ENCODE data around the gene DCDC2C. TPM values are rescaled to one million over a fixed set of nuclear protein-coding genes. Genes with fewer than 3 reads are reported as not detected.

Gene DCDC2C
- polyA plus RNA-seq, 1 of the 3 experiments (the other 2 are of a cell fraction): not detected

GRCh38 chr2:3876685-3877084, 173.3 kb downstream of the DCDC2C start:
- TF ChIP-seq, protein P1, sequence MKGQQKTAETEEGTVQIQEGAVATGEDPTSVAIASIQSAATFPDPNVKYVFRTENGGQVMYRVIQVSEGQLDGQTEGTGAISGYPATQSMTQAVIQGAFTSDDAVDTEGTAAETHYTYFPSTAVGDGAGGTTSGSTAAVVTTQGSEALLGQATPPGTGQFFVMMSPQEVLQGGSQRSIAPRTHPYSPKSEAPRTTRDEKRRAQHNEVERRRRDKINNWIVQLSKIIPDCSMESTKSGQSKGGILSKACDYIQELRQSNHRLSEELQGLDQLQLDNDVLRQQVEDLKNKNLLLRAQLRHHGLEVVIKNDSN (IDR thresholded peaks at IDR 0.05; ENCODE audit: borderline replicate concordance, low read depth): no peak
- no peak for TF ChIP-seq MXI1 (IDR thresholded peaks at IDR 0.05; ENCODE audit: low read depth, low read length)
- TF ChIP-seq RXRA (IDR thresholded peaks at IDR 0.05; ENCODE audit: borderline replicate concordance, low read depth): no peak
- TF ChIP-seq NFIC (IDR thresholded peaks at IDR 0.05; ENCODE audit: borderline replicate concordance): no peak
- TF ChIP-seq FOXM1 (IDR thresholded peaks at IDR 0.05; ENCODE audit: low read depth): no peak
- TF ChIP-seq, protein P2, sequence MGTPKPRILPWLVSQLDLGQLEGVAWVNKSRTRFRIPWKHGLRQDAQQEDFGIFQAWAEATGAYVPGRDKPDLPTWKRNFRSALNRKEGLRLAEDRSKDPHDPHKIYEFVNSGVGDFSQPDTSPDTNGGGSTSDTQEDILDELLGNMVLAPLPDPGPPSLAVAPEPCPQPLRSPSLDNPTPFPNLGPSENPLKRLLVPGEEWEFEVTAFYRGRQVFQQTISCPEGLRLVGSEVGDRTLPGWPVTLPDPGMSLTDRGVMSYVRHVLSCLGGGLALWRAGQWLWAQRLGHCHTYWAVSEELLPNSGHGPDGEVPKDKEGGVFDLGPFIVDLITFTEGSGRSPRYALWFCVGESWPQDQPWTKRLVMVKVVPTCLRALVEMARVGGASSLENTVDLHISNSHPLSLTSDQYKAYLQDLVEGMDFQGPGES (IDR thresholded peaks at IDR 0.05; ENCODE audit: low read depth, low read length): no peak
- TF ChIP-seq, protein P3, sequence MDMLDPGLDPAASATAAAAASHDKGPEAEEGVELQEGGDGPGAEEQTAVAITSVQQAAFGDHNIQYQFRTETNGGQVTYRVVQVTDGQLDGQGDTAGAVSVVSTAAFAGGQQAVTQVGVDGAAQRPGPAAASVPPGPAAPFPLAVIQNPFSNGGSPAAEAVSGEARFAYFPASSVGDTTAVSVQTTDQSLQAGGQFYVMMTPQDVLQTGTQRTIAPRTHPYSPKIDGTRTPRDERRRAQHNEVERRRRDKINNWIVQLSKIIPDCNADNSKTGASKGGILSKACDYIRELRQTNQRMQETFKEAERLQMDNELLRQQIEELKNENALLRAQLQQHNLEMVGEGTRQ (IDR thresholded peaks at IDR 0.05; ENCODE audit: borderline replicate concordance, low read depth, low read length): no peak
- TF ChIP-seq SMC3 (IDR thresholded peaks at IDR 0.05; ENCODE audit: low read depth, low read length): no peak
- TF ChIP-seq SIN3A (IDR thresholded peaks at IDR 0.05; ENCODE audit: borderline replicate concordance, low read depth, low read length): no peak
- TF ChIP-seq POLR2AphosphoS5 (IDR thresholded peaks at IDR 0.05; ENCODE audit: low read depth, low read length): no peak
- no peak for TF ChIP-seq EZH2phosphoT487 (IDR thresholded peaks at IDR 0.05; ENCODE audit: borderline replicate concordance, low read depth)
- Histone ChIP-seq H3K79me2 (ENCODE audit: insufficient read depth) (no peaks in the 10 kb centered on the region), H4K20me1 (ENCODE audit: insufficient read depth) (no peaks in the 10 kb centered on the region), H3F3A (replicated peaks; ENCODE audit: insufficient read depth) (no peaks in the 10 kb centered on the region), H3K9me2 (no peaks in the 10 kb centered on the region), H3K9me3 (peaks cover 6% of the 10 kb centered on the region; the same call in 1 of the 2 replicates), H2AFZ (ENCODE audit: low read depth) (no peak overlapping the region), H3K4me1 (ENCODE audit: control insufficient read depth in 1 of 2, insufficient read depth in 2 of 2, low read depth in 1 of 2, low read length in 1 of 2) (no peaks in the 10 kb centered on the region), H3K4me3 (ENCODE audit: low read depth in 2 of 2, low read length in 1 of 2) (no peak overlapping the region), H3K4me2 (no peak overlapping the region), H3K27me3 (ENCODE audit: insufficient read depth) (no peaks in the 10 kb centered on the region), H3K36me3 (replicated peaks in 1 of 2; ENCODE audit: control insufficient read depth in 1 of 2, insufficient read depth in 2 of 2, low read length in 1 of 2) (no peaks in the 10 kb centered on the region), H3K27ac (ENCODE audit: low read depth in 2 of 2, low read length in 1 of 2) (no peak overlapping the region), H3K9ac (no peak overlapping the region)
- WGBS (ENCODE audit: low lambda C conversion rate): 5% methylated on average over 3 of the region's 3 CpGs
- CTCF ChIA-PET: interaction anchor here (0.9 kb wide), 1 partner anchor 9 kb away, joined by 3 read pairs; no protein-coding TSS in a partner anchor
- DNase-seq: no peak
- POLR2A ChIA-PET: no interaction called here

- no peaks in the 10 kb centered on the region for H3K4me1 ChIP-seq (ENCODE audit: control insufficient read depth in 1 of 2, insufficient read depth in 2 of 2, low read depth in 1 of 2, low read length in 1 of 2)
- H3K9me3 ChIP-seq: no peaks in the 10 kb centered on the region
- no peak overlapping the region for H3K4me2 ChIP-seq
- no peak overlapping the region for H2AFZ ChIP-seq (ENCODE audit: low read depth)
- DNase-seq: no peak
- no peaks in the 10 kb centered on the region for H3K36me3 ChIP-seq (replicated peaks in 1 of 2; ENCODE audit: control insufficient read depth in 1 of 2, insufficient read depth in 2 of 2, low read length in 1 of 2)
- H3K79me2 ChIP-seq (ENCODE audit: insufficient read depth): no peaks in the 10 kb centered on the region
- H3F3A ChIP-seq (replicated peaks; ENCODE audit: insufficient read depth): no peaks in the 10 kb centered on the region
- H3K4me3 ChIP-seq (ENCODE audit: low read depth in 2 of 2, low read length in 1 of 2): no peak overlapping the region
- H4K20me1 ChIP-seq (ENCODE audit: insufficient read depth): no peaks in the 10 kb centered on the region
- H3K27ac ChIP-seq (ENCODE audit: low read depth in 2 of 2, low read length in 1 of 2): no peak overlapping the region
- POLR2A ChIA-PET: no interaction called here
- no peak overlapping the region for H3K9ac ChIP-seq
- H3K9me2 ChIP-seq: no peaks in the 10 kb centered on the region
- no peak for TF ChIP-seq PBX3 (IDR thresholded peaks at IDR 0.05)
- no peak for TF ChIP-seq CTCF (IDR thresholded peaks at IDR 0.05)
- TF ChIP-seq FOXM1 (IDR thresholded peaks at IDR 0.05; ENCODE audit: low read depth): no peak
- no peak for TF ChIP-seq TCF12 (IDR thresholded peaks at IDR 0.05)
- no peak for TF ChIP-seq NRF1 (IDR thresholded peaks at IDR 0.05; ENCODE audit: low read depth, low read length)
- TF ChIP-seq TEAD4 (IDR thresholded peaks at IDR 0.05; ENCODE audit: borderline replicate concordance, insufficient read depth): no peak
- no peaks in the 10 kb centered on the region for H3K27me3 ChIP-seq (ENCODE audit: insufficient read depth)
- 46% methylated on average over 24 of the region's 24 CpGs for WGBS (ENCODE audit: low lambda C conversion rate)
- CTCF ChIA-PET: interaction anchor here (0.7 to 1.7 kb wide), 3 partner anchors 9 to 158 kb away, joined by 3 to 5 read pairs (median 3); no protein-coding TSS in a partner anchor
These were observed 182.6 kb downstream of the DCDC2C start for GRCh38 chr2:3885629-3886628.
